HG02973 (cell line): ENCODE measurements around the gene EIF5A2.
"Not testable (repeated sequence)": the region's sequence is repeated elsewhere in the genome, so short reads cannot be mapped to it uniquely, and the experiment has no call there.

Experiments
- ATAC-seq: cut with Tn5 transposase; IDR thresholded peaks from one replicate; pipeline ENCODE4 v1.9.1; 2021; ENCODE audit warnings: moderate library complexity; ENCODE audit not compliant: unreplicated experiment

The EIF5A2 gene

DNA sequence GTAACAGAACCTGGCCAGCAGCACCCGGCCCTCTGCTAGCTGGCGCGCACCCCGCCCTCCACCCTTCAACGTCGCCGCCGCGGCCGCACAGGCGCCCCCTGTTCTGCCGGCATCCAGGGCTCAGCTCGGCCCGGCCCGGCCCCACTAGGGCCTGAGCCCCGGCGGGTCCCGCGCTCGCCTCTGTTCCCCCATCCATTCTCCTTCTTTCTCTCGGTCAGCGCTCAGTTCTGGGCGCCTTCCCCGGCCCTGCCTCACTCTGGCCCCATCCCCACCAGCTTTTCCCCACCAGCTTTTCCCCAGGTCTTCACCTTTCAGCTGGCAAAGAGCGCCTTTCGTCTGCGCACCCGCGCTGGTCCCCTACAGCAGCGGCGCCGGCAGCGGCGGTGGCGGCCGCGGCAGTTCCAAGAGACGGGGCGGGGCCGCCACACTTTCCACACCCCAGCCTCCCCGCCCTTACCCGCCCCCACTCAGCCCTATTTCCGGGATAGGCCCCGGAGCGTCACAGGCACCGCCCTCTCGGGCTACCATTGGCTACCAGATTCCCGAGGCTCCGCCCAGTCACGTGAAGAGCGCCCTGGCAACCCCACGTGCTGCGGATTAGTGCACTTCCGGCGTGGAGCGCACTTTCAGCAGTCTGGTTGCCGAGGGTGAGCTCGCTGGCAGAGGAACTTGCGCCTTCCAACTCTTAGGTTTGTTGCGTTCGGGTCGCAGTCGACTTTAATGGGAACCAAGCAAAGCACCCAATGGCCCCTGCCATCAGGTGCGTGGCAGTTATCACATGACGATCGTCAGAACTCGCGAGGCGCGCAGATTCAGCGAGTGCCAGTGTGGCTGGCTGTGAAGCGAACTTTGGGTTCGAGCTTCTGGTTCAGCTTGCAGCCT is at the start of gene EIF5A2:
Gene EIF5A2, minus strand, starts transcription at position 403 of the 882 bp plus-strand sequence. CDS start 831 bp downstream, outside the sequence.
- peak; percentile 65 for ATAC-seq

DNA sequence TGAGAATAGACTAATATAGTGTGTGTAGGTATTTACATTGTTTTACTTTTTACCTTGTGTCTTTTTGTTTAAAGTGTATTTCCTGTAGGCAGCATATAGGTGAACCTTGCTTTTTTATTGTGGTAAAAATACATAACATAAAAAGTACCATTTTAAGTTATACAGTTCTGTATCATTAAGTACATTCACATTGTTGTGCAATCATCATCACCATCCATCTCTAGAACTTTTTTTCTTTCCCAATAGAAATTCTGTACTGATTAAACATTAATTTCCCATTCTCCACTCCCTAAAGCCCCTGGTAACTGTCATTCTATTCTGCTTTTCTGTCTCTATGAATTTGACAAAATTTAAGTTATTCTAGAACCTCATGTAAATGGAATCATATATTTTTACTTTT is 48.2 kb upstream of the EIF5A2 start:
- ATAC-seq = no peak

DNA sequence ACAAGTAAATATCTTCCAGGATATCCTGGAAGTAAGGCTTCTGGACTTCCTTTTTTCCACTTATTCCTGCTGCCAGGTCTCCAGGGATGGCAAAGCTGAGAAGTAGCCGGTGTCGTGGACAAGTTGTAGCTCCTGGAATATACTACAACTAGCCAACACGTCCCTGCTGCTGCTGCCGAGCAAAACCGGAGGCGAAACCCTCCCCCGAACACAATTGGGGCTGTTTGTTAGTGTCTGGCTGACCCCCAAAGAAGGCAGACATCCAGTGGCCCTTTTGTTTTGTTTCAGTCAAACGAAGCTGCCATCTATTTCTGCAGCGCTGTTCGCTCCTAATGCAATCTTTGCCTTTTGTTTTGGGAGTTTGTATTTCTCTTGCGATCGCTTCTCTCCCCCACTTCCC is 45.3 kb upstream of the EIF5A2 start:
- no peak for ATAC-seq

- no peak for ATAC-seq
These were observed 44.8 kb upstream of the EIF5A2 start for GRCh38 chr3:170953229-170953628.

DNA sequence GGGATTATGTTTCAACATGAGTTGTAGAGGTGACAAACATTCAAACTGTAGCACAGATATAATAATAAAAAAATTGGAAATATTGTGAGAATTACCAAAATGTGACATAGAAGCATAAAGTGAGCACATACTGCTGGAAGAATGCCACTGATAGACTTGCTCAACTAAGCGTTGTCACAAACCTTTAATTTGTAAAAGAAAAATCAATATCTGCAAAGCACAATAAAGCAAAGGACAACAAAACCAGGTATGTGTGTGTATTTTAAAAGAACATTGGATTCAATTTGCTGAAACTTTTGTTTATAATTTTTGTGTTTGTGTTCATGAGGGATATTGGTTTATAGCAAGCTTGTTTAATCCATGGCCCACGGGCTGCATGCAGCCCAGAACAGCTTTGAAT is 40.8 kb upstream of the EIF5A2 start:
- no peak for ATAC-seq

DNA sequence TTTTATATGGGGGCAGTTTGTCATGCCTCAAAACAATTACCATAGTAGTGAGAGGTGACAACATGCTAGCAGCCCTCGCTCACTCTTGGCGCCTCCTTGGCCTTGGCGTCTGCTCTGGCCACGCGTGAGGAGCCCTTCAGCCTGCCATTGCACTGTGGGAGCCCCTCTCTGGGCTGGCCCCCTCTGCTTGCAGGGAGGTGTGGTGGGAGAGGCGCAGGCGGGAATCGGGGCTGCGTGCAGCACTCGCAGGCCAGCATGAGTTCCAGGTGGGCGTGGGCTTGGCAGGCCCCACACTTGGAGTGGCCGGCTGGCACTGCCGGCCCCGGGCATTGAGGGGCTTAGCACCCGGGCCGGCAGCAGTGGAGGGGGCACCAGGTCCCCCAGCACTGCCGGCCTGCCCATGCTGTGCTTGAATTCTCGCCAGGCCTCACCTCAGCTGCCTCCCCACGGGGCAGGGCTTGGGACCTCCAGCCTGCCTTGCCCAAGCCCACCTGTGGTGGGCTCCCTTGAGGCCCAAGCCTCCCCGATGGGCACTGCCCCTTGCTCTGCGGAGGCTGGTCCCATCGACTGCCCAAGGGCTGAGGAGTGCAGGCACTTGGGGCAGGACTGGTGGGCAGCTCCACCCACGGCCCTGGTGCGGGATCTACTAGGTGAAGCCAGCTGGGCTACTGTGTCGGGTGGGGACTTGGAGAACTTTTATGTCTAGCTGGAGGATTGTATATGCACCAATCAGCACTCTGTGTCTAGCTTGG is 38.8 kb upstream of the EIF5A2 start:
- ATAC-seq = no peak

DNA sequence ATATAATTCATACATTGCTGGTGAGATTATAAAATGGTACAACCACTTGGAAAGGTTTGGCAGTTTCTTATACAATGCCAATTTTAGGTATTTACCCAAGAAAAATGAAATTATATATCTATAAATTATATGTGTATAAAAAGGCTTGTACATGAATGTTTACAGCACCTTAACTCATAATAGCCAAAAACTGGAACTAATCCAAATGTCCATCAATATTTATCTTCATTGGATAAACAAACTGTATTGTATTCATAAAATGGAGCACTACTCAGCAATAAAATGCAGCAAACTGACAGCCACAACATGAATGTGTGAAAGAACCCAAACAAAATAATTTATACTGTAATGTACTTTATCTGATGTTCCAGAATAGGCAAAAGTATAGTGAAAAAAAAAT is 33.6 kb upstream of the EIF5A2 start:
- no peak for ATAC-seq

GRCh38 chr3:170941551-170941950 is 33.1 kb upstream of the EIF5A2 start:
- ATAC-seq = no peak

- not testable (repeated sequence) for ATAC-seq
These were observed 24.6 kb upstream of the EIF5A2 start for GRCh38 chr3:170933039-170933438.

GRCh38 chr3:170923553-170923952 is 15.1 kb upstream of the EIF5A2 start:
- not testable (repeated sequence) for ATAC-seq

- no peak for ATAC-seq
These were observed 10.3 kb upstream of the EIF5A2 start for GRCh38 chr3:170918715-170919114.

DNA sequence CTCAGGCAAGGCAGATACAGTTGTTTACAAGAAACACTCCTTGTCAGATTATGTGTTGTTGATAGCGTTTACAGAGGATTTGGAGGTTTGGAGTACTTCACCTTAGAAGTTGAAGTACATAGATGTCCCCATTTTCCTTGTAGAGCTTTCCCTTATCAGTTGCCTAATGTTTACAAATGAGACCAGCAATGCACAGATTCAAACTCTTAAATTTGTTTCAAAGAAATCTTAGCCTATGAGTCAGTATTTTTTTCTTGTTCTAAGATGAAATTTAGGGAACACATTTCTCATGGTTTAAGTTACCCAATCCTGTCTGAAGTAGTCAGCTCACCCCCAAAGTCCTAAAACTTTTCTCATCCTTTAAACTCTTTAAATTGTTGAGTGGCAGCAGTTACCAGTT is 6.3 kb upstream of the EIF5A2 start:
- ATAC-seq = no peak

- no peak for ATAC-seq
These were observed 5.8 kb upstream of the EIF5A2 start for GRCh38 chr3:170914212-170914611.

- ATAC-seq = no peak
These were observed 2.6 kb upstream of the EIF5A2 start for GRCh38 chr3:170911051-170911450.

DNA sequence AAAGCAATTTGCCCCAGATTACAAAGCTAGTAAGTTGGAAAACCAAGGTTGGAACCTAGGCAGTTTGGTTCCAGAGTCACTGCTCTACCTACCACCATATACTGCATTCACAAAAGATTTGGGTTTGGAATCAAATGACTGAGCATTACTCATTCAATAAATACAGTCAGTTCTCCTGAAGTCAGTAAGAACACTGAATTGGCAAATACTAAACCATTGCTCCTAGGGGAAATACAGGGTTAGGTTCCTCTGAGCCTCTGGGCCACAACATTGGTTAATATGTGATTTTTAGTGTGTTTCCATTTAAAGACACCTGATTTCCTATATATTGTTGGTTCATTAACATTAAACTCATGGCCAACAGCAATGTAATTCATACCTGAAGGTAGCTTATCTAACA is 2.1 kb upstream of the EIF5A2 start:
- ATAC-seq = no peak

GRCh38 chr3:170909129-170909903 is 879 bp upstream of the EIF5A2 start:
- no peak for ATAC-seq

GRCh38 chr3:170907637-170908234 is 701 bp downstream of the EIF5A2 start:
- ATAC-seq = no peak

- no peak for ATAC-seq
These were observed 2.6 kb downstream of the EIF5A2 start for GRCh38 chr3:170905862-170906261.

DNA sequence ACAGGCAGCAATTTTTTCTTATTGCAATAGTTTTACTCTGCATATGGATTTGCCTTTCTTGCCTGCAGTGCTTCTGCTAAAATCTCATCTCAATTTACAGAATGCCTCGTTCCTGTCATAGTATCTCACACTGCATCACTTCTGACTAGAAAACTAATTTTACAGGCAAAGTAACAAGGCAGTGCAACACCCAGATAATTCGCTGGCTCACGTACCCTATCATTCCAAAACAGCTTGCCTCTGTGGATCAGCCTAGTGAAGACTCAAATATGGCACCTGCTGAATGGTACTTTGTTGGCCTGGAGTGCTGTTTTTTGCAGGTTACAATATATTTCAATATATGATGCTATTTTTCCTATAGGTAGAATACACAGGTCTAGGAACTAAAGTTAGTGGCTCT is 5.3 kb downstream of the EIF5A2 start:
- ATAC-seq = no peak

GRCh38 chr3:170899455-170899854 is 9.0 kb downstream of the EIF5A2 start:
- no peak for ATAC-seq

DNA sequence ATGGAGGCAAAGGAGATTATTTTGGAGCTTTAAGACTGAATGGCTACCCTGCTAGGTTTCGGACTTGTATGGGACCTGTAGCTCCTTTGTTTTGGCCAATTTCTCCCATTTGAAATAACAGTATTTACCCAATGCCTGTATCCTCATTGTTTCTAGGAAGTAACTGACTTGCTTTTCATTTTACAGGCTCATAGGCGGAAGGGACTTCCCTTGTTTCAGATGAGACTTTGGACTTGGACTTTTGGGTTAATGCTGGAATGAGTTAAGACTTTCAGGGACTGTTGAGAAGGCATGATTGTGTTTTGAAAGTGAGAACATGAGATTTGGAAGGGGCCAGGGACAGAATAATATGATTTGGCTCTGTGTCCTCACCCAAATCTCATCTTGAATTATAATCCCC is 10.5 kb downstream of the EIF5A2 start:
- no peak for ATAC-seq
